Esophagus mucosa (tissue), 1 donor: Measurements from ENCODE around the gene ZSWIM7. TPM values are rescaled to one million over a fixed set of nuclear protein-coding genes. Genes with fewer than 3 reads are reported as not detected.
A peak's percentile ranks its signal among the peaks of the same experiment; 100 is the strongest.
"Not testable (repeated sequence)": the region's sequence is repeated elsewhere in the genome, so short reads cannot be mapped to it uniquely, and the experiment has no call there.

Experiments used
- ATAC-seq: fragments of 200-7000 bp; cut with Tn5 transposase; one replicate; pipeline ENCODE4 v1.9.1; 2020
- total RNA-seq: library from RNA; stranded (reverse); gene quantifications from one replicate; pipeline ENCODE4 v1.2.4, GENCODE V29; 2023
- donor health status: DM: yes; HTN: yes; CAD: no.

ZSWIM7 gene
- total RNA-seq, 1 donor from 2014 or later: 6.8 TPM

DNA sequence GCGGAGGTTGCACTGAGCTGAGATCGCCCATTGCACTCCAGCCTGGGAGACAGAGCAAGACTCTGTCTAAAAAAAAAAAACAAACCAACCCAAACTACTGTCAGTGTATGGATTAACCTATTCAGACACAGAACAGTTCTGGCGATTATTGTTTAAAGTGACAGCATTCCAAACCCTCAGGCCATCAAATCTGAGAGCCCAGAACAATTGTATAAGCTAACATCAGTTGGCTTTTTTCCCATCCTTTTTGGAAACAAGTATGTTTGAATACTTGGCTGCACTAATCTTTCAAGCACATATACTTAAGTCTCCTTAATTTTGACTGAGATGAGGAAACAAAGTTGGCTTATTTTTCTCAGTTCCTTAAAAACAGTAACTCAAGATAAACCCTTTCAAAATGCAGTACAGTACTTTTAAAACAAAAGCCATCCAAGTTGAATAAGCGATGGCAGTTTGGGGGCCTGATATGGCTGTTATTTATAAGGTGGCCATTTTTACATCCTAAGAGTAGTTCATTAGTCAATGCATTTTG lies 1.4 kb downstream of the ZSWIM7 start:
- no peak for ATAC-seq

DNA sequence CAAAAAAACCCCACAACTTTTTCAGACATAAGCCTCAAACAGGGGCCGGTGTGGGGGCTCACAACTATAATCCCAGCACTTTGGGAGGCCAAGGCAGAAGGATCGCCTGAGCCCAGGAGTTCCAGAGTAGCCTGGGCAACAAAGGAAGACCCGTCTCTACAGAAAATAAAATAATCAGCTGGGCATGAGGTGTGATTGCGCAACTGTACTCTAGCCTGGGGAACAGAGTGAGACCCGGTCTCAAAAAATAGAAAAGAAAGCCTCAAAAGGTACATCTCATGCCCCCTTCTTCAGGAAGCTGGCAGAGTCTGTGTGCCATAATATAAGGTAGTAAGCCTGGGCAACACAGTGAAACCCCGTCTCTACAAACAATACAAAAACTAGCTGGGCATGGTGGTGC lies 3.2 kb downstream of the ZSWIM7 start:
- ATAC-seq: no peak

DNA sequence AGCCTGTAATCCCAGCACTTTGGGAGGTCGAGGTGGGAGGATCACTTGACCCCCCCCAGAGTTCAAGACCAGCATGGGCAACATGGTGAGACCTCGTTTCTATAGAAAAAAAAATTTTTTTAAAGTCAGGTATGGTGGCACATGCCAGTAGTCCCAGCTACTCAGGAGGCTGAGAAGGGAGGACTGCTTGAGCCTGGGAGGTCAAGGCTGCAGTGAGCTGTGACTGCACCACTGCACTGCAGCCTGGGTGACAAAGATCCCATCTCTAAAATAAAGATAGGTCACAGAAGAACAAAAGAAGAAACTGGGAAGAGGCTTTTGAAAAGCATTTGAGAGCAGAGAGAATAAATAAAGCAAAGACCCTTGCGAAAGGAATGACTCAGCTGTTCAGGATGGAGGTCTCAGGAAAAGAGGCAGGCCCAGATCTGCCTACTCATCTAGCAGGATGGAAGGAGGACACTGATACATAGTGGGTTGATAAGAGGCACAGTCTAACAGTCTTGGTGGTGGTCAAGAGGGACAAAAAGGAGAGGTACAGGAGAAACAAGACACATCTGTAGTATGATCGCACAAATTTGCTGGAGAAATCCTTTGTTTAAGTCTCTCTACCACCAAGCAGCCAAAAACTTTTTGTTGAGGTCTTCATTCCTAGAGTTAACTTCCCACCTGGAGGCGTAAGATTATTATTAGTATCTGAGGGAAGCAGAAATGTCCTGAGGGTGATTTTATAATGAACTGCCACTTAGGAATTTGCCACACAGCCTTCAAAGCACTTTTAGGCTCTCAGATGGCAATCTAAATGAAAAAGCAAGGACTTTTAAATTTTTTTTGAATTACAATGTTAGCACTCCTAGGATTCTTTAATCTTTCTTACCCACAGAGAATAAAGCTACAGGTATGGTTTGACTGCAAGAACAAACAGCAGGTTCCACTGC lies 17.6 kb downstream of the ZSWIM7 start:
- ATAC-seq: no peak

DNA sequence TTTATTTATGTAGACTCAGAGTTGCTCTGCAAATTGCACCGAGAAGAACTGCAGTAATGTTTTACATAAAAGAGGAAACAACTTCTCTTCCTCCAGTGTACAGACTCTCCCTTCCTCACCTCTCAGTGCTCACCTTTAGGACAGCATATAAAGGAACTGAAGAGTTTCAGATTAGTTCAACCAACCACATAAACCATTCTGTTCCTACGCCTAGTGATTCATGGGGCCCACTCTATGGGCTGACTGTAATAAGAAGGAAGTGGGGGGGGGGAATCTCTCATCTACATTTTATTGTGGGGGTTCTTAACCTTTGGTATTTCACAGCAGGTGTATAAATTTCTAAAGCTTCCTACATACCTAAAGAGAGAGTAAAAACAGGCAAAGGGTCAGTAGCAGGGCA lies 18.3 kb downstream of the ZSWIM7 start:
- no peak for ATAC-seq

DNA sequence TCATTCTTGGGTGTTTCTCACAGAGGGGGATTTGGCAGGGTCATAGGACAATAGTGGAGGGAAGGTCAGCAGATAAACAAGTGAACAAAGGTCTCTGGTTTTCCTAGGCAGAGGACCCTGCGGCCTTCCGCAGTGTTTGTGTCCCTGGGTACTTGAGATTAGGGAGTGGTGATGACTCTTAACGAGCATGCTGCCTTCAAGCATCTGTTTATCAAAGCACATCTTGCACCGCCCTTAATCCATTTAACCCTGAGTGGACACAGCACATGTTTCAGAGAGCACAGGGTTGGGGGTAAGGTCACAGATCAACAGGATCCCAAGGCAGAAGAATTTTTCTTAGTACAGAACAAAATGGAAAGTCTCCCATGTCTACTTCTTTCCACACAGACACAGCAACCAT lies 20.5 kb downstream of the ZSWIM7 start:
- not testable (repeated sequence) for ATAC-seq

DNA sequence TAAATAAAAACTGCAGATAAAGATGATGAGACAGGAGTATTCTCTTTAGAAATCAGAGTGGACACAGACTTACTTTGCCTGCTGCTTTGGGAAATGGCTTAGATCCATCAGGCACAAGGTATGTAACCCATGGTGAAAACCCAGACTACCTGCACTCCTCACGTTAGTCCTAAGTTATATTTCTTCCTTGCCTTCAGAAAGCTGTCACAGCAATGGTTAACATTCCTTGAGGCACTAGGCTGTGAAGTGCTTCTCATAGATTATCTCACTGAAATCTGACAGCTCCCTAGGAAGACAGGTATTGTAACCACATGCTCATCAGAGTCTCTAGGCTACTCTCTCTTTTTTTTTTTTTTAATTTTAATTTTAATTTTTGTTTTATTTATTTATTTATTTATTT lies 20.9 kb downstream of the ZSWIM7 start:
- no peak for ATAC-seq

DNA sequence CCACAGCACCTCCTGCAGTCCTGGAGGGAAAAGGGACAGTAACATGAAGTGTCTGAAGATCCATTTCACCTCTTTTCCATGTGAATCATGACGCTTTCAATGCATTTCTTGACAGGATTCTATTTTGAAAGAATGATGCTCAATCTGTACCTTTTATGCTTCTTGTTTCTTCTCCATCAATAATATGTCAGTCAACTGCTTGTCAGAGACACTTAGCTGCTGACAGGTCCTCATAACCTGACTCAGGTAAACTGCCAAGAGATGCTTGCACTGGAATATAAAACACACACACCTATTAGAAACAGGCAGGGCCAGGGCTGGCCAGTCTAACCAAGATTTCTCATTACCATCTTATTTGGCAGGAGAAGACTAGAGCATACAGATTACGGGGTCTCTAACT lies 21.6 kb downstream of the ZSWIM7 start:
- no peak for ATAC-seq

DNA sequence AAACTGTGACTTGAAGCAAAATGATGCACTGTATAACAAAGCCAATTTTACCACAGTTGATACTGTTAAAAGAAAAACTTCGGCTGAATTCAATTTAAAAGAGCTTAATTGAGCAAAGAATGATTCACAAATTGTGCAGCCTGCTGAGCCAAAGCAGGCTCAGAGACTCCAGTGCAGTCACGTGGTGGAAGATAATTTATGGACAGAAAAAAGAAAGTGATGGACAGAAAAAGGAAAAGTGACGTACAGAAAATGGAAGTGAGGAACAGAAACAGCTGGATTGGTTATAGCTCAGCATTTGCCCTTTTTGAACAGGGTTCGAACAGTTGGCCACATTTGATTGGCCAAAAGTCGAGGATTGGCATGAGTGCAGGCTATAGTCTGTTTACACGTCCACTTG lies 25.7 kb downstream of the ZSWIM7 start:
- ATAC-seq: no peak

DNA sequence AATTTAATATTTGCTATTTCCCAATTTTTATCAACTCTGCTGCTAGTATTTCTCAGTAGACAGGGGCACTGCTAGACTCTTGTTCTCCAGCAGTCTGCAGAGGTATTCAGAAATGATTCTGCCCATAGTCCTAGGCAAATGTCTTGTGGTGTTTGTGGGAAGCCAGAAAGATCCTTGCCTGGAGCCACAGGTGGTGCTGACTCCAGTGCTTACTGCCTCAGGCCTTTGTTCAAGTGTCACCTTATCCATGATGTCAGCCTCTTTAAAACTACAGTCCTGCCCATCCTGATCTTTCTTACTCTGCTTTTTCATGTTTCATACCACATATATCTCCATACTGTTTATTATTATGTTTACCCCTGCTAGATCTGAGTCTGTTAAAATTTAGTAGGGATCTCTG lies 26.5 kb downstream of the ZSWIM7 start:
- ATAC-seq: no peak

DNA sequence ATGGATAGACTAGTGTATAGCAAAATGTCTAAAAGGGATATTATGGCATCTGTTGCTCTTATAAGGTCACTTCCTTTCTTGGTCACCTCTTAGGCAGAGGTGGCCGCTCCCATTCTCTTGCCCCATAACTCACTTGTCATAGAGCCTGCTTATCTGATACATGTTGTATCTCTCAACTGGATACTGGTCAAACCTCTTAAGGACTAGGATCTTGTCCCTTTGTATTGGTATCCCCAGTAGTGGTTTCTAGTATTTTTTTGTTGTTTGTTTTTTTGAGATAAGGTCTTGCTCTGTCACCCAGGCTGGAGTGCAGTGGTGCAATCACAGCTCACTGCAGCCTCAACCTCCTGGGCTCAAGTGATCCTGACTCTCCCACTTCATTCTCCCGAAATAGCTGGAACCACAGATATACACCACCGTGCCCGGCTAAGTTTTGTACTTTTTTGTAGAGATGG lies 27.0 kb downstream of the ZSWIM7 start:
- ATAC-seq: no peak

DNA sequence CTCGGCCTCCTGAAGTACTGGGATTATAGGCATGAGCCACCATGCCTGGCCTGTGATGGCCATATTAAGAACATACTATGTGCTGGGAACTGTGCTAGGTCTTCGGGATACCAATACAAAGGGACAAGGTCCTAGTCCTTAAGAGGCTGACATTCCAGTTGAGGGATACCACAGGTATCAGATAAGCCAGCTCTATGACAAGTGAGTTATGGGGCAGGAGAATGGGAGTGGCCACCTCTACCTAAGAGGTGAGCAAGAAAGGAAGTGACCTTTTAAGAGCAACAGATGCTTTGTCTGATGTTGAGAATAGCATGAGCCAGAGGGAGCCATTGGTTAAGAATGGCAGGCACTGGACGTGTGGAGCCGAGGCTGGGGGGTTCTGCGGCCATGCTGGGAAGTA lies 27.6 kb downstream of the ZSWIM7 start:
- ATAC-seq: no peak

DNA sequence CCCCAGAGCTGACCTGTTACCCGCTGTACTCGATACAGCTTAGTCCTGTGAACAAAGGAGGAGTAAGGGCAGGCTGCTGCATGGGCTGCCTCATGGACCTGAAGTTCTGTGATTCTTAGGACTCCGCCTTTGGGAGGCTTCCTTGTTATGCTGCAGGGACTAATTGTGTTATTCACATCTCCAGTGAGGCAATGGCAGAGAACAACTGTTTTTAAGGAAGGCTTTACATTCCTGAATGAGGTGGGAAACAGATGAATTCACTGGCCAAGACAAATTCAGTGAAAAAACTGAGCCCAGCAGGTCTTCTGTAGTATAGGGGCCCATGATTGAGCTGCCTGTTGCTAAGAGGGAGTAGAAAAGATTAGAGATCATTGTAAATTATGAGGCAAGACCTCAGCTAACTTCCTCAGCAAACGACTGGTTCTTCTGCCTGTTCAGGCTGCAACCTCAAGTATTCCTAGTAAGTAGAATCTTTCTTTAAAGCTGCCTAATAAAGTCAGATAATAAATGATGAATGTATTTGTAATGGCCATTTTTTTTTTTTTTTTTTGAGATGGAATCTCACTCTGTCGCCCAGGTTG lies 28.3 kb downstream of the ZSWIM7 start:
- ATAC-seq: peak; percentile 42

DNA sequence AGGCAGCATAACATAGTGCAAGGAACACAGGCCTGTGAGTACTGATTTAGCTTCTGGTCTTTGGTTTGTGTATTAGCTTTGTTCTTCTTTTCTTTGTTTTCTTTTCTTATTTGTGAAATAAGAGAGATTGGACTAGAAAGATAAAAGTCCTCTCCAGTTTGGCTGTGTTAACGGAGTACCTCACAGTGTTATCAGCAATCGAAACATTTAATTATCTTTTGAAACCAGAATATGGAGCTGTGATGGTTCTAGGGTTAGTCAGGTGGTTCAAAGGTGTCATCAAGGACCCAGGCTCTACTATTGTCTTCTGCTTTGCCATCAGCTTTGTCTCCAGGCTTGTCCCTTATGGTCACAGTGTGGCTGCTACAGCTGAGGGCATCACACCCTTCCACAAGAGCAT lies 29.0 kb downstream of the ZSWIM7 start:
- no peak for ATAC-seq

DNA sequence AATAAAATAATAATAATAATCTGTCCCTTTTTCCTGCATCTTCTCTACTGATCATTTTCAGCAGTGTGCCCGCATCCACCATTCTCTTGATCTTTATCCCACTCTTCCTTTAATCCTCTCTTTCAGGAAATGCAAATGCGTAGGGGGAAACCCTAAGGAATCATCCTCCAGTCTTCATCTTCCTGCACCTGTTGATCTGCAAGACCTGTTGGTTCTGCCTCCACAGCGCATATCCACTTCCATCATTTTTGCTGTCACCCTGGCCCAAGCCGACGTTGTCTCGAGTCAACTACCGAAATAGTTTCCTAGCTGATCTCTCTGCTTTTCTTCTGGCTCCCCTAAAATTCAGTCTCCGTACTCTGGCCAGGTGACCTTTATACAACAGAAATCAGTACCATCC lies 30.0 kb downstream of the ZSWIM7 start:
- ATAC-seq: no peak

DNA sequence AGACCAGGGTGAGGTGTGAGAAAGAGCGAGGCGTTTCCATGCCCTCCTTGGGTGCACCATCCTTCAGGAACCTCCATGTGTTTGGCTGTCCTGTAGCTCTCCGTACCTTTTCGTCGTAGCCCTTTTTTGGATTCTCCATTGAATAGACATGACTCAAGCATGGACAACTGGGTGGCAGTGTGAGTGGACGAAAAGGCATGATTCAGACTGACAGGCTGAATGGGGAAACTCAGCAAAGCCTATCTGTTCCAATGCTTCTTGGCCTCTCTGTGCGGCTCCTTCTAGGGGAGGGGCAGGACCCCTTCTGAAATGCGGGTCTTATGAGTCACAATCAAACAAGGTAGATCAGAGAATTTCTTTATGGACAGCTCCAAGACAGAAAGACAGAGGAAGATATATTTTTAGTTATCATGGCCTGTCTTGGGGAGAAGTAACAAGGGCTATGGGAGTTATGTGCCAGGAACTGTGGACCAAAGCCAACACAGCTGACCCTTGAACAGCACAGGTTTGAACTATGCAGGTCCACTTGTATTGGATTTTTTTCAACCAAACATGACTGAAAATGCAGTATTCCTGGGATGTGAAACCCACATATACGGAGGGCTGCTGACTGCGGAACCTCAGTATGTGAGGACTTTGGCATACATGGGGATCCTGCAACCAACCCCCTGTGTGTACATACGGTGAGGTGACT lies 31.7 kb downstream of the ZSWIM7 start:
- peak; percentile 51 for ATAC-seq

DNA sequence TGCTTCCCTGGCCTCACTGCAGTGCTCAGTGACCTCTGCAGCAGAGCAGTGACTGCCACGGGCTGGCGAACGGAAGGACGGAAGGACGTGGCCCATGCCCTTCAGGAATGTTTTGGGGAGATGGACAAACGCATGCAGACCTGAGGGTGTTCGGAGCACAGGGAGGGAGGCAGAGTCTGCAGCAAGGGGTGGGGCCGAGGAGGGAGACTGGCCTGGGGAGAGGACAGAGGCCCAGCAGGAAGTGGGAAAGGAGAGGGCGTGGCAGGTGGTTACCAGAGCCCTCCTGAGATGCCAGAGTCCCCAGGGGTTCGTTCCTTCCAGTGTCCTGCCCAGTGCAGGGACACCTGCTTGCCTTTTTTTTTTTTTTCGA lies 32.6 kb downstream of the ZSWIM7 start:
- ATAC-seq: peak; percentile 41

DNA sequence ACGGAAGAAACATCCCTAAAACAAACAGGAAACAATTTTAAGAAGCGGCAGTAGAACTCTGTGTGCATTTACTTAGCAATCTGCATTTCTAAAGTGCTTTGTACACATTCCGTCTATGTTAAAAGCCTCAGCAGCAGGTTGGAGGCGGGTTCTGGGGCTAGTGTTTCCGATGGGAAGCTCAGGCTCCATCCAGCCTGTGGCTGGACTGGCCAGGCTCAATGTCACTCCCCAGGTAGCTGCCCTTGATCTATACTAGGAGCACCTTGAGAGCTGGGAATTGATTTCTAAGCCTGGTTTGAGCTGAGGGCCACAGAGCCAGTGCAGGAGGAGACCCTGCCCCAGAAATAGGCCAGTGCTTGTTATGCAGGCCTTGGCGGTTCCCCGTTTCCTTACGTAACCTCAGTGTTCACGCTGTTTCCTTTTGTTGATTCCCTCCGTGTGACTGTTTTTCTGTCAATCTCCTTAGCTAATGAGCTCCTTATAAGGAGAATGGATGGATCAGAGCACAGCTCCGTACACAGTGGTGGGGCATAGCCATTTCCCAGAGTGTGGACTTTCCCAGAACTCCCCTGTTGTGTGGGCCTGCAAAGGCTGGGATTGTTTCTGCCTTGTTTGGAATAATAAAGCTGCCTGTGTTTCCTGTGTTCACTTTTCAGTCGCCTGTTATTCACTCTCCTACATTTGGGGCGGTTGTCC lies 33.2 kb downstream of the ZSWIM7 start:
- ATAC-seq: peak; percentile 49

DNA sequence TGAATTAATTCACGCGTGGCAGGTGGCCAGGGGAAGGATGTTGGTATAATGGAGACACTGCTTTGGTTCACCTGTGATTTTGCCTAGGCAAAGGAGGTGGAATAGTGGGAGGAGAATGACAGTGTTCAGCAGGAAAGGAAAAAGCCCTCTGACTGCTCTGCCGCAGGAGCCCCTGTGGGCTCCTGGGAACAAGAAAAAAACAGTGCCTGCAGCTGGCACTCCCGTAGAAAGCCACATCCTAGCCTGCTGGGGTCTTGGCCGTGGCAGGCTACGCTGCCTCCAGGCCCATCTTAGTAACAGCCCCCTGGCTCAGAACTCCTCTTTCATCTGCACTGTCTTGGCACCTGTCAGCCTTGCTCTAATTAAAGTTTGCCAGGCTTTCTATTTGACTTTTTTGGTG lies 34.0 kb downstream of the ZSWIM7 start:
- no peak for ATAC-seq

DNA sequence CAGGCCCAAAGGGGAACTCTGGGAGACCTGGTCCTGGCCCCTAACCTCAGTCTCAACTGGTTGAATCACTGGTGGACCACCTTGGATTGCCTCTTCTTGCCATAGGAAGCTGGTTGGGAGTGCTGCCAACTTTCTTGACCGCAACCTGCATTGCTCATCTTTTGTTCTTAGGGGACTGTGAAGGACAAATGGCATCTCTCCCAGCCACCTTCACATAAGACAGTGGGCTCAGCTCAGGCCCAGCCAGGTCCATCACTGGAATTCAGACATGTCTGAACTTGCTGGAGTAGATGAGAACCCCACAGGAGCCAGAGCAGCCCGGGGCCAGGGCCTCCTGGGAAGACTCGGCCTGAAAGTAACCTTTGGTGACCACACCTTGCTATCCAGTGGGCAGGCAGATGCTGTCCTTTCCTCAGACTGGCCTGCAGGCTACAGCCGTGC lies 35.8 kb downstream of the ZSWIM7 start:
- ATAC-seq: peak; percentile 19

DNA sequence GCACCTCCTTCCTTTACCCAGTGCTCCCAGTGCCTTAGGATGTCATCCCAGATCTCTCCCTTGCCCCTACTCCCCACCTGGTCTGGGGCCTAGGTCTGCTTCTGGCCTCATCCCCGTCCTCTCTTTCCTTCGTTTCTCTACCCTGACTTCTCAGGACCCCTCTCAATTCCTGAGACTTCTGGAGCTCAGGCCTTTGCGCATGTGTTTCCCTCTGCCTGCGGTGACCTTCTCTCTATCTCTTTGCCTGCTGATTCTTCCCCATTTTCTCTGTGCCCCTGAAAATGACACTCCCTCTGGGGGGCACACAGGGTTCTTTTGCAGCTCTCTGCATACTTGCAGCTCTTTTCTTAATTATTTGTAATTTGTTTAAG lies 41.0 kb downstream of the ZSWIM7 start:
- no peak for ATAC-seq

DNA sequence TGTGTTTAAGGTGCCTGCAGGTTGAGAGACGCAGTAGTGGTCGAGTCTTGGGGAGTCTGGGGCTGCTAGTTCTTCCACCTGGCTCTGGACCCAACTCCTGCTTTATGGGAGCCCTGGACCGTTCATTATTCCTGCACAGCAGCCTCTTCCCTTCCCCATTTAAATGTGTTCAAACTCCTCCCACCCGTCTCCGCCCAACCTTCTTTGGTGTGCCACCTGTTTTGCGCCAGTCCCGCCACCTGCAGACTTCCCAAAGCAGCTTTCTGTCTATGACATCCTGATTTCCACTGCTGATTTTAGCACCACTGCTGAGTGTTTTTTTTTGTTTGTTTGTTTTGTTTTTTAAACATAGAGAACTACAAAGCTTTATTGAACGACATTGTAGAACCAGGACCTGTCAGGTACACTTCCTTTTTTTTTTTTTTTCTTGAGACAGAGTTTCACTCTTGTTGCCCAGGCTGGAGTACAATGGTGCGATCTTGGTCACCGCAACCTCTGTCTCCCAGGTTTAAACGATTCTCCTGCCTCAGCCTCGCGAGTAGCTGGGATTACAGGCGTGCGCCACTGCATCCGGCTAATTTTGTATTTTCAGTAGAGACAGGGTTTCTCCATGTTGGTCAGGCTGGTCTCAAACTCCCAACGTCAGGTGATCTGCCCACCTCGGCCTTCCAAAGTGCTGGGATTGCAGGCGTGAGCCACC lies 41.7 kb downstream of the ZSWIM7 start:
- no peak for ATAC-seq

DNA sequence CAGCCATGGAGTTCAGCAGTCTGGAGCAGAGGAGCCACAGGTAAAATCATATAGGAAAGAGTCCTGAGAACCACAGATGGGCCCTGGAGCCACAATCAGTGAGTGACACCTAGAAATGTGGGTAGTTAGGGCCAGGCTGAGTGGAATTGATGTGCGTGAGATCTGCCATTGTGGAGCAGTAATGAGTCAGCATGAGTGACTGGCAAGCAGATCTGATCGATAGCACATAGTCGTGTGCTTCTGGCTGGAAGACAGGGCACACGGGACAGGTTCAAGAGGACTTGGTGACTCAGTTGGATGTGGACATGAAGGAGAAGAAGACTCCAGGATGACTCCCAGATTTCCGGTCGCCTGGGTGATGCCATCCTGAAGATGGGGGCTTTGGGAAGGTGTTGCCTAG lies 42.3 kb downstream of the ZSWIM7 start:
- no peak for ATAC-seq
